HG03095 (cell line): Measurements from ENCODE around the gene OR2G2.

Experiments used
- ATAC-seq: cut with Tn5 transposase; IDR thresholded peaks from one replicate; pipeline ENCODE4 v1.9.1; 2021; ENCODE audit warnings: moderate library complexity; ENCODE audit not compliant: unreplicated experiment

The OR2G2 gene, protein sequence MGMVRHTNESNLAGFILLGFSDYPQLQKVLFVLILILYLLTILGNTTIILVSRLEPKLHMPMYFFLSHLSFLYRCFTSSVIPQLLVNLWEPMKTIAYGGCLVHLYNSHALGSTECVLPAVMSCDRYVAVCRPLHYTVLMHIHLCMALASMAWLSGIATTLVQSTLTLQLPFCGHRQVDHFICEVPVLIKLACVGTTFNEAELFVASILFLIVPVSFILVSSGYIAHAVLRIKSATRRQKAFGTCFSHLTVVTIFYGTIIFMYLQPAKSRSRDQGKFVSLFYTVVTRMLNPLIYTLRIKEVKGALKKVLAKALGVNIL

DNA sequence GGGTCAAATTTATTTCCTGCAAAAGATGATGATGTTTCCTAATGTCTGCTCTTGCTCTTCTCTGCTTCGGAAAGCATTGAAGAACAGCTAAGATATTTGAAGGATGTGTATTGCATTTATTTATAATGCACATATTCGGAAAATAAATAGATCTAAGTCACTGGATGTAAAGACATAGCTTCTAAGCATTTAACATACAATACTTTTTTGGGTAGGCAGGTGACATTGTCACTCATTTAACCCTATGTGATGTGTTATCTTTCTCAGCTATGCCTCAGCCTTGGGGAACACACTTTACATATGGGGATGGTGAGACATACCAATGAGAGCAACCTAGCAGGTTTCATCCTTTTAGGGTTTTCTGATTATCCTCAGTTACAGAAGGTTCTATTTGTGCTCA lies at the start of gene OR2G2:
Gene OR2G2 (plus strand): TSS at position 301 of the 400 bp plus-strand sequence. CDS start 0 bp downstream, at position 301.
- no peak for ATAC-seq

DNA sequence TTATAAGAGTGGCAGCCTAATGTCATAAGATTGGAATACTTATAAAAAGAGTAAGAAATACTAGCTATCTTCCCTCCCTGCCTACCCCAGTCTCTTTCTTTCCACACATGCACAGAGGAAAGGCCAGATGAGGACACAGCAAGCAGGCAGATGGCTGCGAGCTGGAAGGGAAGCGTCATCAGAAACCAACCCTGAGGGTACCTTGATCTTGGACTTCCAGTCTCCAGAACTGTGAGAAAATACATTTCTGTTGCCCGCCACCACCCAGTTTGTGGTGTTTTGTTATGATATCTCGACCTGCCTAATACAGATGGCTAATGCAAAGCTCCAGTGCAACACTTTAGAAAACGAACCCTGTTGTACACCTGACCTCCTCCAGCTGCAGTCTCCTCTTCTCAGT lies 49.6 kb upstream of the OR2G2 start:
- no peak for ATAC-seq

GRCh38 chr1:247539215-247539614 lies 48.9 kb upstream of the OR2G2 start:
- ATAC-seq, result no peak

DNA sequence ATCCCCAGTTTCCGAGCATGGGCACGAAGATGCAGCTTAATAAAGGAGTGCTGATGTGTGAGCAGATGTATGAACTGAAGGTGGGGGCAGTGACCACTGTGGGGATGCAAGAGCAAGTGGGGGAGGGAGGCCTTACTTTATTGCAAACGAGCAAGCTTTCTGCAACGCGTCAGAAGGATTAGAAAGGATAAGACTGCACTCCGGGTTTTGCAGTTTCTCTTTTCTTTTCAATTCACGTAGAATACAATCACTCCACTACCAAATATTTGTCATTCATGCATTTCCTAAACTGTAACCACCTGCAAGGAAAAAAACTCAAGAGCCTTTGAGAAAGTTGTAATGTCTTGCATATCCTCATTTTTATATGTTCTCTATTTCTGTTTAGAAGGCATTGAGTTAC lies 47.6 kb upstream of the OR2G2 start:
- no peak for ATAC-seq

DNA sequence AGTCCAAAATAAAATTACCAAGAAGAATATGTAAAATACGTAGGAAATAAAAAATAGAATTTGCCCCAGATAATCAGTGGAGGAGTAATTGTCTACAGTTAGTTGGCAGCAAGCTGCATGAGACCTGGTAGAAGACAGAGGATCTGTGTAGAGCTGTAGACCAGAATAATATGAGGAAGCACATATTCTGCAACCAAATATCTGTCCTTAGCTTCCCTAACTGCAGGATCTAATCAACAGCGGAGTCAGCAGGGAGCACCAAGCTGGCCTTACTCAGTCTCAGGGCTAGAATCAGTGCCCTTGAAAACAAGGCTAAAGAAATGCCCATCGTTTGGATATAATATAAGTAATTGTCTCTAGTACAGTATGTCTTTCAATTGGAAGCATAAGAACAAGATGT lies 45.3 kb upstream of the OR2G2 start:
- no peak for ATAC-seq

- no peak for ATAC-seq
These were observed 40.1 kb upstream of the OR2G2 start for GRCh38 chr1:247548092-247548491.

DNA sequence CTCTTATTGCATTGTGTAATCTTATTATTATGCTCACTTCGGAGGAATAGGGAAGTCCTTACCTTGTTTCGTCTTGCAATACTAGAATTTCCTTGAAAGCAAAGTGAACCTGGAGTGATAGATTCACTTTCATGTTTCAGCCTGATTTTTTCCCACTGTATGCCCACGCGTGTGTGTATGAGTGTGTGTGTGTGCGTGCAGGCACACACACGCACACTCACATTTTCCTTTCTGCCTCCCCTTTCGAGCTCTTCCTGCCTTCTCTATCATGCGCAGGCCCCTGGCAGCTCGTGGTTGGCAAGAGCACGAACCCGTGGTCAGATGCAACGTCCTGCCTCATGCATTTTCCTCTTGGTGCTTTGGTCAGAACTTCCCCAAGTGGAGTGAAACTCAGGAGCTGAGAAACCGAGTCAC lies 39.4 kb upstream of the OR2G2 start, which contains the start of gene GCSAML:
Gene GCSAML (plus strand): TSS at position 366 of the 414 bp plus-strand sequence. CDS start 58 bp downstream, outside the sequence.
- ATAC-seq, result no peak

- ATAC-seq, result no peak
These were observed 36.4 kb upstream of the OR2G2 start for GRCh38 chr1:247551721-247552120.

GRCh38 chr1:247552231-247552630 lies 35.9 kb upstream of the OR2G2 start:
- no peak for ATAC-seq

- no peak for ATAC-seq
These were observed 30.1 kb upstream of the OR2G2 start for GRCh38 chr1:247557926-247558674.

DNA sequence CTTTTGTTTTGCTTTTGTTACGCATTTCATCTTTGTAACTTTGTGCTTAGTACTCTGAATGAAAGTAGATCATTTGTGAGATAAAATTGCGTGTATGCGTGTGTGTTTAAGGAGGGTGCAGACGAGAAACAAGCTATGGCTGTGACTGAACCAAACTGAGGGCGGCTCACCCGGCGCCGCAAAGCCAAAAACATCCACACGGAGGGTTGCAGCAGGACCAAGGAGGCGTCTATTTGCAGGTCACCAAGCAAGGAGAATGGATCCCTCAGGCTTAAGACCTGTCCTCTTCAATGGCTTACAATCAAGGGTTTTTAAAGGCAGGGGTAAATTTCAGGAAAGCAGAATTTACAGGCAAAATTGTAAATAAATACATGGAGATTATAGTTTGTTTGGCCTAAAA lies 26.4 kb upstream of the OR2G2 start:
- ATAC-seq, result no peak

DNA sequence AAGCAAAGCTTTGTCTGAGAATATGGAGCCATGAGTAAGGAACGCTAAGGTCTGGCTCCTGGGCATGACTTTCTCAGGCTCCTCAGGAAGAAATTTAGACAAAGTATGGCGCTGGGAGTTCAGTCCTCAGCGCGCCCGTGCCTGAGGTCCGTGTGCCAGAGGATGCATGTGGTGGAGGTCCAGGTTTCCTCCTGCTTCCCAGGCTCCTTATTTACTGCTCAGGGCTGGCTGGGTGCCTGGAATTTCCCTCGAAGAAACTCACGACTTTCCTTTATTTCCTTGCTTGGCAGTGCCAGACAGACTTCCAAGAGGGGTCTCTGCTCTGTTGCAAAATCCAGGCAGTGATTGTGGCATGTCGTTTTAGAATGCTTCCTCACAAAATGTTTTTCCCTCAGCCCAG lies 26.0 kb upstream of the OR2G2 start:
- no peak for ATAC-seq

- ATAC-seq, result no peak
These were observed 13.9 kb upstream of the OR2G2 start for GRCh38 chr1:247574236-247574635.

DNA sequence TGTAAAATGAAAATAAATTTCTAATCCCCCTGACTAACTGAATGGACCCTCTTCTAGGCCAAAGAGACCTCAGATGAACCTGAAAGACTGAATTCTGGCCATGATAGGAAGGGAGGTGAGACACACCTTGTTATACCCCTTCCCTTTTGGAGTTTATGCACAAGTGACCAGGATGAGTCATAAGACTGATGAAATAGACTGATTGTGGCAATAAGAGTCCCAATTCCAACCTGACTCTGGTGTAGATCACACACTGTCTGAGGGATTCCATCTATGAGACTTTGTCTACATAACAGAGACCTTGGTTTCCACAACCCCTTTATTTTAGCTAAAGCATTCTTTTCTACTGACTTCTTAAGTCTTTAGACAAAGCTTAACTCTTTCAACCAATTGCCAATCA lies 13.5 kb upstream of the OR2G2 start:
- ATAC-seq, result no peak

- no peak for ATAC-seq
These were observed 11.6 kb upstream of the OR2G2 start for GRCh38 chr1:247576514-247576913.

GRCh38 chr1:247578946-247579460 lies 9.2 kb upstream of the OR2G2 start:
- ATAC-seq, result no peak

DNA sequence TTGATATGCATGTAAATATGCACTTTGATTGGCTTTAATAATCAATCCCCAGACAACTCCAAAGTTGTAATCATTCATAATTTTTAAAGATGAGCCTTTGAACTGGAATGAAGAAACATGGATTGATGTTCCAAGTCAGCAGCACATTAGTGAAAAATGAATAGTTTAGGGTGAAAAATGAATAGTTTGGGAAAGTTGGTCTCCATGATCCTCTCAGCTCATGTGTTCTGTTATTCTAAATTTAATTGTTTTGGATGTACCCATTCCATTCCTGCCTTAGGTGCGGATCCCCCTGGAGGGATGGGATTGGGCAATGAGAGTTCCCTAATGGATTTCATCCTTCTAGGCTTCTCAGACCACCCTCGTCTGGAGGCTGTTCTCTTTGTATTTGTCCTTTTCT lies 17.1 kb downstream of the OR2G2 start, which contains the start of gene OR2G3:
Gene OR2G3 (plus strand): TSS at position 301 of the 400 bp plus-strand sequence. CDS start 0 bp downstream, at position 301.
- no peak for ATAC-seq

GRCh38 chr1:247613405-247613804 lies 25.2 kb downstream of the OR2G2 start:
- no peak for ATAC-seq

GRCh38 chr1:247614625-247615024 lies 26.5 kb downstream of the OR2G2 start:
- no peak for ATAC-seq

DNA sequence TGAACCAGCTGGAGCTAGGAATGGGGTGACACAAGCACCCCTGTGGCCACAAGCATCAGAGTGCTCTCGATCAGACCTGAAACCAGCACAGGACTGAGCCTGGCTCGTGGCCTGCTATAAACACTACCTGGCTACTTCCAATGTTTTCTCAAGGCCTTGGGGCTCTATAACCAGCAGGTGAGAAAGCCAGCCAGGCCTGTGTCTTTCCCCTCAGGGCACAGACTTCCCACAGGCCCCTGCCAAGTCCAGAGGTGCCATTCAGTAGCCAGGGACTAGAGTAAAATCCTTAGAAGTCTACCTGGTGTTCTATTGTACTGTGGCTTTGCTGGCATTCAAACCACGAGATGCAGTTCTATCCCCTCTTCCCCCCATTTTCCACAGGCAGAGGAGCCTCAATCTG lies 39.8 kb downstream of the OR2G2 start:
- no peak for ATAC-seq

DNA sequence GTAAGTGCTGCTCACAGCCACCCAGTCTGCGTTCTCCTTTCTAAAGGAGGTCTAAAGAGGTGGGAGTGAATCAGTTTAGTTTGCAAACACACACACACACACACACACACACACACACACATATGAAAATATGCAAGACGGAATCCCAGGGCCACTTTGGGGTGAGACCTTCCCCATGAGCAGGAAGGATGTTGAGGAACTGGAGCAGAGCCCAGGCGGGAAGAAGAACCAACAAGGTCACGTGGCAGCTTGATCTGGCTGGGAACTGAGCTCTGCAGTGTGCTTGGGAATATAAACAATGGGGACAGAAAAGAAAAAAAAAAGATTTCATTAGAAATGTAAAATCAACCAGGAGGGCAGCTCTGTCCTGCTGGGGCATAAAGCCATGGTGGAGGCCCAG lies 49.9 kb downstream of the OR2G2 start:
- no peak for ATAC-seq

DNA sequence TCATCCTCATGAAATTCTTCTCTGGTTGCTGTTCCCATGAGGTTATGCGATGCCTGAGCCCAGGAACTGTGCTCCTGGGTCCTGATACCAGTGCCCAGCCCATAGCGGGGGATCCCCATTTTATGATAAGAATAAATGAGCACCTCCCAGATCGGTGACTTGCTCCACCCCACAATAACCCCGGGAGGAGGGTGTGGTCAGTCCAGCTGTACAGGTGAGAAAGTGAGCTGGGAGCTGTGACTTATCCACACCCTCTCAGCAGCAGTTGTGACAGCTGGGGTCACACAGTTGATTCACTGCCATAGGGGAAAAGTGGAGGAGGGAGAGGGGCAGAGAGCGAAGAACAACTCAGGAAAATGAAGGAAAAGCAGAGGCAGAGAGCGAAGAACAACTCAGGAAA lies 50.6 kb downstream of the OR2G2 start:
- no peak for ATAC-seq
